Fibroblast of pulmonary artery (primary cell): ENCODE data around the gene TARS1.
"Not testable (repeated sequence)": the region's sequence is repeated elsewhere in the genome, so short reads cannot be mapped to it uniquely, and the experiment has no call there.

Experiments used
- DNase-seq: peaks from one replicate; pipeline ENCODE4 v3.0.0-alpha.2; 2010; ENCODE audit warnings: low read depth
- H3K4me3 ChIP-seq: replicated peaks from 2 replicates; pipeline ENCODE4 v1.5.1; 2011; ENCODE audit warnings: low read depth, mild to moderate bottlenecking, control low read depth, low read length, moderate library complexity
- TF ChIP-seq, protein P1 (sequence below): IDR thresholded peaks from 2 replicates; pipeline ENCODE4 v1.5.1; 2011; ENCODE audit warnings: mild to moderate bottlenecking, control low read depth, low read length, inconsistent platforms; ENCODE audit errors: missing control alignments

Gene TARS1

DNA sequence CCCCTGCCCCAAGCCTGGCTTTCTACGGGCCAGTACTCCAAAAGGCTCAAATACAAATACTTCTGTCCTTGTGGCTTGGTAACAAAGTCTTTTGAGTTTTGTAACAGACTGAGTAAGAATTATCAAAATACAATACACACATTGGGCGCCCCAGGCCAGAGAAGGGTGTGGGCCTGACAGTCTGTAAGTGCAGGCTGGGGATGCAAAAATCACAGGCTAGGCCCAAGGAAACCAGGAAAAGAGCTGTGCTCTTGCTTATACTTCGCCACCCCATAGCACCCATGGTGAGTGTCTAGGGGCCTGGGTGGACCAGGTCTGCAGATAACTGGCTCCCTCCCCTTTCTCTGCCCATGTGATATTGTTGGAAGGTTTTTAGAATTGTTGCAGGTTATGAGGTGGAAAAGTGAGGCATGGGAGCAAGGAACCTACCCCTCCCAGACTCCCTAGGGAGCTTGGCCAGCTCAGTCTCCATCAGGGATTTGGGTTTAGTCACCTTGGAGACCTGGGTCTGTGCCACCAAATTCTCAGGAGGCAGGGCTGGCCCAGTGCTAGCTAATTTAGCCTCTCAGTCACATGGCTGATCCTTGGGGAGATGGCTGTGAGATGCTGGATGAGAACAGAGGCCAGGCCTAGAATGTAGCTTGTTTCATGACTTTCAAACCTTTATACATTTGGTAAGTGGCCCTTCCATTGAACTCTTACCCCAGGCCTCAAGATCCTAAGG, 72.9 kb downstream of the TARS1 start:
- no peak overlapping the region for H3K4me3 ChIP-seq
- DNase-seq, result peak; percentile 18
- TF ChIP-seq, protein P1, sequence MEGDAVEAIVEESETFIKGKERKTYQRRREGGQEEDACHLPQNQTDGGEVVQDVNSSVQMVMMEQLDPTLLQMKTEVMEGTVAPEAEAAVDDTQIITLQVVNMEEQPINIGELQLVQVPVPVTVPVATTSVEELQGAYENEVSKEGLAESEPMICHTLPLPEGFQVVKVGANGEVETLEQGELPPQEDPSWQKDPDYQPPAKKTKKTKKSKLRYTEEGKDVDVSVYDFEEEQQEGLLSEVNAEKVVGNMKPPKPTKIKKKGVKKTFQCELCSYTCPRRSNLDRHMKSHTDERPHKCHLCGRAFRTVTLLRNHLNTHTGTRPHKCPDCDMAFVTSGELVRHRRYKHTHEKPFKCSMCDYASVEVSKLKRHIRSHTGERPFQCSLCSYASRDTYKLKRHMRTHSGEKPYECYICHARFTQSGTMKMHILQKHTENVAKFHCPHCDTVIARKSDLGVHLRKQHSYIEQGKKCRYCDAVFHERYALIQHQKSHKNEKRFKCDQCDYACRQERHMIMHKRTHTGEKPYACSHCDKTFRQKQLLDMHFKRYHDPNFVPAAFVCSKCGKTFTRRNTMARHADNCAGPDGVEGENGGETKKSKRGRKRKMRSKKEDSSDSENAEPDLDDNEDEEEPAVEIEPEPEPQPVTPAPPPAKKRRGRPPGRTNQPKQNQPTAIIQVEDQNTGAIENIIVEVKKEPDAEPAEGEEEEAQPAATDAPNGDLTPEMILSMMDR, result no peak

DNA sequence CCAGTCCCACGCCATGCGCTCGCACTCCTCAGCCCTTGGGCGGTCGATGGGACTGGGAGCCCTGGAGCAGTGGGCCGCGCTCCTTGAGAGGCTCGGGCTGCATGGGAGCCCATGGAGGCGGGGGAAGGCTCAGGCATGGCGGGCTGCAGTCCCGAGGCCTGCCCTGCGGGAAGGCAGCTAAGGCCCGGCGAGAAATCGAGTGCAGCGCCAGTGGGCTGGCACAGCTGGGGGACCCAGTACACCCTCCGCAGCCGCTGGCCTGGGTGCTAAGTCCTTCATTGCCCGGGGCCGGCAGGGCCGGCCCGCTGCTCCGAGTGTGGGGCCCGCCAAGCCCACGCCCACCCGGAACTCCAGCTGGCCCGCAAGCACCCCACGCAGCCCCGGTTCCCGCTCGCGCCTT, 74.6 kb downstream of the TARS1 start:
- not testable (repeated sequence) for H3K4me3 ChIP-seq, DNase-seq

DNA sequence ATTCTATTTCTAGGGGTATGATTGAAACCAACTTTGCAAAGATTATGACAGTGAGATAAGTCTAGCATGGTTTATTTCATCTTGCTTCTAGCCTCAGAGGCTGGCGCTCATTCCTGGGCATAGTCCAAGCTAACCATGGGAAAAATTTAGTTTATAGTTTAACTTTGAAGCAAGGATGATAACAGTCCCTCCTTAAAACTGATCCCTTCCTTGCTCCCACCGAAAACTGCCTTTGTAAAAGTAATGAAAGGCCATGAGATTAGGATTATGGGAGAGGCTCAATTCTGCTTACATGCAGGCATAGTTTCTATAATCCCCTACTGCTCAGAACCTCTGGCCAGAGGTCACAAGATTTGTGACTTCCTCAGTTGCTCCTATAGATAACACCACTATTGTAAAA, 75.7 kb downstream of the TARS1 start:
- H3K4me3 ChIP-seq, result no peak overlapping the region
- DNase-seq, result no peak
- TF ChIP-seq, protein P1, result no peak
